Measurements from ENCODE around the gene VCL.
A peak's percentile ranks its signal among the peaks of the same experiment; 100 is the strongest.

The VCL gene

GRCh38 chr10:74107391-74107790 lies 109.5 kb downstream of the VCL start:
- Histone ChIP-seq H3K27me3 (no peaks in the 10 kb centered on the region), H3K4me1 (no peaks in the 10 kb centered on the region), H3K9me3 (no peaks in the 10 kb centered on the region; the same call in 1 of the 2 replicates), H3K36me3 (peaks cover 49% of the 10 kb centered on the region), H3K4me3 (ENCODE audit: low read depth, low read length) (no peak overlapping the region)
- no peak for TF ChIP-seq CTCF (IDR thresholded peaks at IDR 0.05; ENCODE audit: low read depth, low read length)
- DNase-seq: no peak

- H3K4me3 ChIP-seq (ENCODE audit: low read depth, low read length): no peak overlapping the region
These were observed 111.5 kb downstream of the VCL start for GRCh38 chr10:74109452-74109851.

GRCh38 chr10:74110120-74110519 lies 112.2 kb downstream of the VCL start:
- Histone ChIP-seq H3K4me3 (ENCODE audit: low read depth, low read length) (no peak overlapping the region), H3K36me3 (peaks cover 69% of the 10 kb centered on the region), H3K9me3 (no peaks in the 10 kb centered on the region; the same call in 1 of the 2 replicates), H3K4me1 (peaks cover 11% of the 10 kb centered on the region), H3K27me3 (no peaks in the 10 kb centered on the region)
- TF ChIP-seq CTCF (IDR thresholded peaks at IDR 0.05; ENCODE audit: low read depth, low read length): no peak
- no peak for DNase-seq

More at GRCh38 chr10:74109452-74109851, 111.5 kb downstream of the VCL start:
- Histone ChIP-seq H3K9me3 (no peaks in the 10 kb centered on the region; the same call in 1 of the 2 replicates), H3K27me3 (no peaks in the 10 kb centered on the region), H3K4me1 (peaks cover 9% of the 10 kb centered on the region), H3K36me3 (peaks cover 65% of the 10 kb centered on the region)
- TF ChIP-seq CTCF (IDR thresholded peaks at IDR 0.05; ENCODE audit: low read depth, low read length): no peak
- no peak for DNase-seq

GRCh38 chr10:74111799-74112198 lies 113.9 kb downstream of the VCL start:
- Histone ChIP-seq H3K4me3 (ENCODE audit: low read depth, low read length) (no peak overlapping the region), H3K27me3 (no peaks in the 10 kb centered on the region), H3K4me1 (peaks cover 11% of the 10 kb centered on the region), H3K36me3 (peaks cover 66% of the 10 kb centered on the region), H3K9me3 (no peaks in the 10 kb centered on the region; the same call in 1 of the 2 replicates)
- no peak for DNase-seq
- TF ChIP-seq CTCF (IDR thresholded peaks at IDR 0.05; ENCODE audit: low read depth, low read length): no peak

- TF ChIP-seq CTCF (IDR thresholded peaks at IDR 0.05; ENCODE audit: low read depth, low read length): no peak
- Histone ChIP-seq H3K4me1 (peaks cover 11% of the 10 kb centered on the region), H3K9me3 (no peaks in the 10 kb centered on the region), H3K36me3 (peaks cover 67% of the 10 kb centered on the region), H3K4me3 (ENCODE audit: low read depth, low read length) (no peak overlapping the region), H3K27me3 (no peaks in the 10 kb centered on the region)
- DNase-seq: no peak
These were observed 115.6 kb downstream of the VCL start for GRCh38 chr10:74113546-74113945.

GRCh38 chr10:74114041-74114448 lies 116.1 kb downstream of the VCL start:
- Histone ChIP-seq H3K9me3 (no peaks in the 10 kb centered on the region), H3K27me3 (no peaks in the 10 kb centered on the region), H3K4me3 (ENCODE audit: low read depth, low read length) (no peak overlapping the region), H3K36me3 (peaks cover 67% of the 10 kb centered on the region), H3K4me1 (peaks cover 11% of the 10 kb centered on the region)
- no peak for TF ChIP-seq CTCF (IDR thresholded peaks at IDR 0.05; ENCODE audit: low read depth, low read length)
- peak; percentile 52 for DNase-seq

Measured in BE2C (cell line).